Activated CD8-positive, alpha-beta T cell treated with anti-CD3 and anti-CD28 coated beads, Interleukin-2, amount 10 ng/mL, durations not matched to agents 7 days and 5 days (primary cell): Measurements from ENCODE around the gene EPSTI1. TPM values are rescaled to one million over a fixed set of nuclear protein-coding genes. Genes with fewer than 3 reads are reported as not detected.

ENCODE experiments used
- total RNA-seq, 2 experiments: library from RNA; stranded (reverse); gene quantifications; one replicate each; pipeline ENCODE4 v1.2.3, GENCODE V29; 2021

EPSTI1 gene
- total RNA-seq, 2 experiments from 2014 or later = 59.0 to 68.1 TPM

Other genes with a start within 250 kb of the EPSTI1 start
- gene FAM216B, start 210.7 kb downstream of the EPSTI1 start, total RNA-seq = not detected
- 10 to 100 TPM; 12.3 to 14.2 TPM for gene DNAJC15, start 31.3 kb upstream of the EPSTI1 start, total RNA-seq